Epithelial cell of proximal tubule (primary cell): ENCODE measurements around the gene SERP1. TPM values are rescaled to one million over a fixed set of nuclear protein-coding genes. Genes with fewer than 3 reads are reported as not detected.

ENCODE experiments used
- DNase-seq: peaks from one replicate; pipeline ENCODE4 v3.0.0-alpha.2; 2011; ENCODE audit warnings: low read depth
- H3K4me3 ChIP-seq: 2 replicates; pipeline ENCODE4 v1.5.1; 2011; ENCODE audit warnings: low read depth, mild to moderate bottlenecking, low read length
- CTCF ChIP-seq: conservative IDR thresholded peaks from 2 replicates; pipeline ENCODE4 v1.5.1; 2012; ENCODE audit warnings: low read depth, mild to moderate bottlenecking, low read length
- total RNA-seq: library from RNA; depleted of rRNA; stranded (reverse); fragments of >200 nt; gene quantifications from 2 replicates; pipeline ENCODE4 v1.2.3, GENCODE V29; 2015

Gene SERP1
- total RNA-seq, 1 donor from 2014 or later, result 227 TPM

DNA sequence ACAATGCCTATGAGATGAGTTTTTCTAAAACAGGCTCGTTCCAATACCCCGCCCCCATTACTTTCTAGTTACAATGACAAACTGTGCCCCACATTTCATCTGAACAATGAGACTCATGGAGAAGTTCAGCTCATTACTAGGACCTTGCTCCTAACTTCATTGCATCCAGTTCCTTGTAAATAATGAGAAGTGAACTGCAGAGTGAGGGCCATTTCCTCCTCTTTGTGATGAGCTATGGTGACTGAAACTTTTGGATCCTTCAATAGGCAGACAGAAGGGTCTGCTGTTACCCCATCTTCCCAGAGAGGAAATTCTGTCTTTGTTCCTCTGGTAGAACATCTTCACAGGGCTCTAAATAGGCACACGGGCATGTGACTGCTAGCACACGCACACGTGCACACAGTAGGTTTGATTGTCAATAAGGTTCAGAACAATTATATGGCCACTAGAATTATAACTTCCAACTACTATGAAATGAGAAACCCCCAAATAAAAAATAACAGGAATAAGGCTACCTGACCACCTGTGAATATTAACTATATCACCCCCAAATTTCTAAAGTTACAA is 51.8 kb downstream of the SERP1 start:
- TF ChIP-seq CTCF, result no peak
- no peak overlapping the region for H3K4me3 ChIP-seq

More for the DNA sequence above, 51.8 kb downstream of the SERP1 start:
- no peak for DNase-seq

Other genes starting within 250 kb of the SERP1 start
- gene TSC22D2, start 138.2 kb downstream of the SERP1 start, total RNA-seq, result 14.3 and 16.0 TPM in 2 replicates
- 80.9 and 209 TPM in 2 replicates for gene EIF2A, start 291 bp upstream of the SERP1 start, total RNA-seq
- 104 and 108 TPM in 2 replicates for gene SELENOT, start 56.8 kb upstream of the SERP1 start, total RNA-seq
- gene ERICH6, start 157.4 kb upstream of the SERP1 start, total RNA-seq, result not detected in 2 replicates
- 38.5 and 44.6 TPM in 2 replicates for gene SIAH2, start 216.7 kb upstream of the SERP1 start, total RNA-seq